SK-N-SH treated with all-trans-retinoic acid at 6 μM for 48 hours (cell line): ENCODE results near the gene RNF213.
"Not testable (repeated sequence)": the region's sequence is repeated elsewhere in the genome, so short reads cannot be mapped to it uniquely, and the experiment has no call there.

Source experiments
- ATAC-seq: fragments of 200-7000 bp; cut with Tn5 transposase; 3 replicates; pipeline ENCODE4 v1.9.1; 2020; ENCODE audit warnings: mild to moderate bottlenecking, moderate library complexity
- ARNTL ChIP-seq: fragments of 450-650 bp; formaldehyde crosslinking; IDR thresholded peaks from 2 replicates; pipeline ENCODE4 v1.5.0; 2020; ENCODE audit warnings: low read depth, mild to moderate bottlenecking, moderate library complexity, borderline replicate concordance
- BACH2 ChIP-seq: fragments of 250-450 bp; sonication (Bioruptor Pico); IDR thresholded peaks from 2 replicates; pipeline ENCODE4 v1.9.0; 2021; ENCODE audit warnings: mild to moderate bottlenecking, borderline replicate concordance
- CREB5 ChIP-seq: fragments of 250-450 bp; sonication (Bioruptor Pico); IDR thresholded peaks from 2 replicates; pipeline ENCODE4 v1.5.1; 2020; ENCODE audit warnings: low read depth, mild to moderate bottlenecking, moderate library complexity
- CSDC2 ChIP-seq: fragments of 250-450 bp; sonication (Bioruptor Pico); IDR thresholded peaks from 2 replicates; pipeline ENCODE4 v1.5.0; 2020; ENCODE audit warnings: mild to moderate bottlenecking, moderate library complexity
- CSRNP3 ChIP-seq: fragments of 250-450 bp; sonication (Bioruptor Pico); IDR thresholded peaks from 2 replicates; pipeline ENCODE4 v1.5.1; 2021; ENCODE audit warnings: mild to moderate bottlenecking, moderate library complexity
- ESRRG ChIP-seq: fragments of 250-450 bp; sonication (Bioruptor Pico); IDR thresholded peaks from 2 replicates; pipeline ENCODE4 v1.6.1; 2021; ENCODE audit warnings: mild to moderate bottlenecking
- GLIS3 ChIP-seq: fragments of 250-450 bp; sonication (Bioruptor Pico); IDR thresholded peaks from 2 replicates; pipeline ENCODE4 v1.5.0; 2020; ENCODE audit warnings: mild to moderate bottlenecking, moderate library complexity
- ISL1 ChIP-seq: fragments of 250-450 bp; sonication (Bioruptor Pico); IDR thresholded peaks from 2 replicates; pipeline ENCODE4 v2.1.2; 2022; ENCODE audit warnings: mild to moderate bottlenecking, moderate library complexity
- OSR1 ChIP-seq: fragments of 250-450 bp; sonication (Bioruptor Pico); IDR thresholded peaks from 2 replicates; pipeline ENCODE4 v1.8.0; 2022; ENCODE audit warnings: moderate library complexity, mild to moderate bottlenecking, inconsistent platforms
- POU6F1 ChIP-seq: fragments of 250-450 bp; sonication (Bioruptor Pico); IDR thresholded peaks from 2 replicates; pipeline ENCODE4 v1.8.0; 2021; ENCODE audit warnings: low read depth, mild to moderate bottlenecking, moderate library complexity, borderline replicate concordance
- PPARA ChIP-seq: fragments of 250-450 bp; sonication (Bioruptor Pico); IDR thresholded peaks from 2 replicates; pipeline ENCODE4 v1.5.0; 2020; ENCODE audit warnings: mild to moderate bottlenecking, borderline replicate concordance
- RARB ChIP-seq: fragments of 250-450 bp; sonication (Bioruptor Pico); IDR thresholded peaks from 2 replicates; pipeline ENCODE4 v1.8.0; 2021; ENCODE audit warnings: mild to moderate bottlenecking, moderate library complexity
- SNAI2 ChIP-seq: fragments of 250-450 bp; sonication (Bioruptor Pico); IDR thresholded peaks from 2 replicates; pipeline ENCODE4 v1.5.0; 2020; ENCODE audit warnings: mild to moderate bottlenecking, moderate library complexity
- TOX ChIP-seq: fragments of 250-450 bp; sonication (Bioruptor Pico); IDR thresholded peaks from 2 replicates; pipeline ENCODE4 v1.8.0; 2021; ENCODE audit warnings: mild to moderate bottlenecking, moderate library complexity, borderline replicate concordance
- TSHZ2 ChIP-seq: fragments of 250-450 bp; sonication (Bioruptor Pico); IDR thresholded peaks from 2 replicates; pipeline ENCODE4 v1.5.0; 2020; ENCODE audit warnings: mild to moderate bottlenecking, moderate library complexity
- ZC3H10 ChIP-seq: fragments of 250-450 bp; sonication (Bioruptor Pico); IDR thresholded peaks from 2 replicates; pipeline ENCODE4 v1.5.1; 2021; ENCODE audit warnings: mild to moderate bottlenecking, moderate library complexity
- ZFP3 ChIP-seq: fragments of 250-450 bp; sonication (Bioruptor Pico); IDR thresholded peaks from 2 replicates; pipeline ENCODE4 v1.5.0; 2020; ENCODE audit warnings: mild to moderate bottlenecking, moderate library complexity
- ZFP30 ChIP-seq: fragments of 450-650 bp; formaldehyde crosslinking; IDR thresholded peaks from 2 replicates; pipeline ENCODE4 v1.5.0; 2022; ENCODE audit warnings: mild to moderate bottlenecking, moderate library complexity
- ZNF565 ChIP-seq: fragments of 450-650 bp; formaldehyde crosslinking; conservative IDR thresholded peaks from 2 replicates; pipeline ENCODE4 v1.5.0; 2020; ENCODE audit warnings: low read depth, mild to moderate bottlenecking, moderate library complexity
- ZNF70 ChIP-seq: fragments of 450-650 bp; formaldehyde crosslinking; IDR thresholded peaks from 2 replicates; pipeline ENCODE4 v1.5.0; 2020; ENCODE audit warnings: mild to moderate bottlenecking, moderate library complexity
- ZNF8 ChIP-seq: fragments of 450-650 bp; formaldehyde crosslinking; IDR thresholded peaks from 2 replicates; pipeline ENCODE4 v1.5.0; 2020; ENCODE audit warnings: mild to moderate bottlenecking, moderate library complexity

The RNF213 gene

GRCh38 chr17:80297996-80298560 lies 37.4 kb downstream of the RNF213 start (continued):
- TF ChIP-seq SNAI2 (CRISPR knock-in tag) (no peak), PPARA (no peak), ZNF70 (CRISPR knock-in tag) (no peak), ZNF8 (CRISPR knock-in tag) (no peak), ZFP3 (no peak), ZFP30 (no peak)

- not testable (repeated sequence) for ATAC-seq
- peak; percentile 62 for TF ChIP-seq ZNF8 (CRISPR knock-in tag)
Observed at GRCh38 chr17:80299350-80300100, 38.9 kb downstream of the RNF213 start.

GRCh38 chr17:80300756-80301155 lies 40.1 kb downstream of the RNF213 start:
- not testable (repeated sequence) for ATAC-seq

- ATAC-seq: no peak
- no peak for TF ChIP-seq ARNTL
- no peak for TF ChIP-seq TOX (CRISPR knock-in tag)
- no peak for TF ChIP-seq RARB (CRISPR knock-in tag)
- no peak for TF ChIP-seq ZFP3
- no peak for TF ChIP-seq ZNF8 (CRISPR knock-in tag)
- no peak for TF ChIP-seq CSRNP3 (CRISPR knock-in tag)
- TF ChIP-seq OSR1 (CRISPR knock-in tag): no peak
- TF ChIP-seq CSDC2 (CRISPR knock-in tag): no peak
- no peak for TF ChIP-seq ESRRG (CRISPR knock-in tag)
- no peak for TF ChIP-seq TSHZ2
- no peak for TF ChIP-seq POU6F1 (CRISPR knock-in tag)
- TF ChIP-seq ZC3H10: no peak
- TF ChIP-seq ZNF70 (CRISPR knock-in tag): no peak
- TF ChIP-seq BACH2 (CRISPR knock-in tag): no peak
- TF ChIP-seq ZFP30: no peak
- TF ChIP-seq PPARA: no peak
Observed at GRCh38 chr17:80303824-80304223, 43.2 kb downstream of the RNF213 start.

GRCh38 chr17:80307994-80308691 lies 47.5 kb downstream of the RNF213 start:
- no peak for ATAC-seq
- no peak for TF ChIP-seq ZFP3
- TF ChIP-seq RARB (CRISPR knock-in tag): no peak
- no peak for TF ChIP-seq SNAI2 (CRISPR knock-in tag)
- TF ChIP-seq ISL1 (CRISPR knock-in tag): no peak
- TF ChIP-seq CREB5 (CRISPR knock-in tag): no peak
- no peak for TF ChIP-seq TSHZ2
- TF ChIP-seq CSRNP3 (CRISPR knock-in tag): no peak
- no peak for TF ChIP-seq ZC3H10
- TF ChIP-seq OSR1 (CRISPR knock-in tag): no peak
- no peak for TF ChIP-seq ARNTL
- TF ChIP-seq PPARA: no peak
- no peak for TF ChIP-seq ZNF565
- no peak for TF ChIP-seq GLIS3 (CRISPR knock-in tag)
- TF ChIP-seq TOX (CRISPR knock-in tag): no peak
- TF ChIP-seq ZNF8 (CRISPR knock-in tag): no peak
